C4-2B (cell line): ENCODE measurements around the gene NDP.

Experiments used
- ZFX ChIP-seq: fragments of 450-650 bp; IDR thresholded peaks from 2 replicates; pipeline ENCODE4 v1.6.1; 2017
- TF ChIP-seq, protein P1 (sequence below): fragments of 450-650 bp; conservative IDR thresholded peaks from 2 replicates; pipeline ENCODE4 v1.5.1; 2017; ENCODE audit warnings: mild to moderate bottlenecking

DNA sequence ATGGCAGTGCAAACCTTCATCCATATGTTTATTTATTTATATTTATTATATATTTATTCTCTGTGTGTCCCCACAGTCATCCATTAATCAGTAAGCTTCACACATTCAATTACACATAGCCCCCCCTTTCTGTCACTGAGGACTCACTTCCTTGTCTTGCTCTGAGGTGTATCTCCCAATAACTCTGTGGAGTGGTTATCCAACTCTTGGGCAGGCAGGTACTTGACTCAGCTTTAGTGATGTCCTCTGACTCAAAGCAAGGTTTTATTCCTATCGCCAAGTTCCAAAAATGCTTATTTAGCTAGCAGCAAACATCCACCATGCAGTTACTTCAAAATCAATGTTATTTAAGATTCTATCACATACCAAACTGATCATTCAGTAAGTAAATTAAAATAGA lies 25.2 kb upstream of the NDP start:
- TF ChIP-seq, protein P1, sequence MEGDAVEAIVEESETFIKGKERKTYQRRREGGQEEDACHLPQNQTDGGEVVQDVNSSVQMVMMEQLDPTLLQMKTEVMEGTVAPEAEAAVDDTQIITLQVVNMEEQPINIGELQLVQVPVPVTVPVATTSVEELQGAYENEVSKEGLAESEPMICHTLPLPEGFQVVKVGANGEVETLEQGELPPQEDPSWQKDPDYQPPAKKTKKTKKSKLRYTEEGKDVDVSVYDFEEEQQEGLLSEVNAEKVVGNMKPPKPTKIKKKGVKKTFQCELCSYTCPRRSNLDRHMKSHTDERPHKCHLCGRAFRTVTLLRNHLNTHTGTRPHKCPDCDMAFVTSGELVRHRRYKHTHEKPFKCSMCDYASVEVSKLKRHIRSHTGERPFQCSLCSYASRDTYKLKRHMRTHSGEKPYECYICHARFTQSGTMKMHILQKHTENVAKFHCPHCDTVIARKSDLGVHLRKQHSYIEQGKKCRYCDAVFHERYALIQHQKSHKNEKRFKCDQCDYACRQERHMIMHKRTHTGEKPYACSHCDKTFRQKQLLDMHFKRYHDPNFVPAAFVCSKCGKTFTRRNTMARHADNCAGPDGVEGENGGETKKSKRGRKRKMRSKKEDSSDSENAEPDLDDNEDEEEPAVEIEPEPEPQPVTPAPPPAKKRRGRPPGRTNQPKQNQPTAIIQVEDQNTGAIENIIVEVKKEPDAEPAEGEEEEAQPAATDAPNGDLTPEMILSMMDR = no peak
- no peak for TF ChIP-seq ZFX
